GM18951 (cell line): ENCODE data around the gene GLS.

ENCODE experiments used
- POLR2A ChIP-seq: IDR thresholded peaks from 4 replicates; pipeline ENCODE4 v1.6.1; 2011; ENCODE audit warnings: mild to moderate bottlenecking; ENCODE audit not compliant: insufficient read length, insufficient read depth; ENCODE audit errors: extremely low read depth
- in situ Hi-C: fragments of 300-500 bp; cut with MboI; formaldehyde crosslinking; loops from one replicate; pipeline ENCODE4 v1.12.0; 2022; ENCODE audit warnings: low sequenced_read_pairs, mixed read lengths, inconsistent platforms; ENCODE audit not compliant: unreplicated experiment

GLS gene

DNA sequence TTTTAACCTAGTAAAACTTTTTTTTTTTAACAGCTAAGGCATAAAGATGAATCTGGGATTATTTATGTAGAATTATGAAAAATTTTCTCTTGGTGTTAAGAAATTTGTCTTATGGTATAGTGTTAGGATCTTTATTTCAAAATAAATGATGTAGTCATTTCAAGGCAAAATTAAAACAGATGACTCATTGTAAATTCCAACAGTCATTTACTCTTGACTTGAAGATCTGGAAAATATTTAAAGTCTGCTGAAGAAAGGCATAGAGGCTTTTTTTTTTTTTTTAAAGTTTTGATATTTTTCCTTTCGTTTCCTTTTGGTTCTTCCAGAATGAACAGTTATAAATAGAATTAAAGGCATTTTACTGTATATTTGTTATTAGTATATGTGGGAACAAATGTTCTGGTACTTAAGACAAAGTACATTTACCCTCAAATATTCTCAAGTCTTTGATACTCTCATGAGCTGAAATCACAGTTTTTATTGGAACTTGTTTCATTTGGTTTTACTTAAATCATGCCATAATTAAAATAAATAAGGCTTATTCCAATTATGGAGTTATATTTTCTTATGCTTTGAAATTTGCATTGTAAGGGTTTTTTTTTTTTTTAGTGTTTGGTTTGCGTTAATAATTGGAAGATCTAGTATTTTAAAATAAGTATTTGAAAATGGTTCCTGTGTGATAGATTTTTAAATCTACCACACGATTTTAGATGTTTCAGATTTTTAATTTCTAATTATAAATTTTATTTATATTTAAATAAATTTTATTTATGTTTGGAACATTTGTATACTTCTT is 29.9 kb downstream of the GLS start:
- in situ Hi-C loops = no loop called here
- no peak for TF ChIP-seq POLR2A

DNA sequence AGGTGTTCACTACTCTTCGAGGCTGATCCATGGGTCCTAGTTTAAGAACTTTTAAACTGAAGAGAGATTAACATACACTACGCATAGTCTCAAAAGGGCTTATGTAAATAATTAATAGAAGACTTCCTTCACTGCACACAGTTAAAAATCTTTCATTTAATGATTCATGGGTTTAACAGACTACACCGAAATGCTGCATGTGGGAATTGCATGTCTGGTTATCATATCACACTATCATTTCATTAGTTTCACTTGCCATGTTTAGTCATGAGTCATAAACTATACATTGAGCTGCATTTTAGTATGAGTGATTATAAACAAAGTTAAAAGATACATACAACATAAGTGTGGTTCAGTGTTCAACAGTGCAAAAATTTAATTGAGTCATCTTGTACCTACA is 31.2 kb downstream of the GLS start:
- no peak for TF ChIP-seq POLR2A
- in situ Hi-C loops = no loop called here

DNA sequence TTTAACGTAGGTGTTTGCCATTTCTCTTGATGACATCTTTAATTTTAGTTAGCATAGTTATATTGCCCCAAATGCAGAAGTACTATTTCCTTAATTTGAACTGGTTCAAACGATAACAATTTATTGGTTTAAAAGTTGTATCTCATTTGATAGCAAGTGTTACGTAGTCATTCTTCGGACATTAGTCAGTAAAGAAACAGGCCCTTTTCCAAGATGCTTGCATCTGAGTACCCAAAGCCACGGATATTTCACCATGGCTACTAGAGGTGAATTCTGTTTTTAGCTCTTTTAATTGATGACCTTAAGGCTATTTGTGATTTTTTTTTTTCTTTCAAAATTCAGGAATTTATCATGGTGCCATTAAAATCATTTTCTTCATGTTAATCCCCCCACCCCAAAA is 32.1 kb downstream of the GLS start:
- no peak for TF ChIP-seq POLR2A
- in situ Hi-C loops = no loop called here

DNA sequence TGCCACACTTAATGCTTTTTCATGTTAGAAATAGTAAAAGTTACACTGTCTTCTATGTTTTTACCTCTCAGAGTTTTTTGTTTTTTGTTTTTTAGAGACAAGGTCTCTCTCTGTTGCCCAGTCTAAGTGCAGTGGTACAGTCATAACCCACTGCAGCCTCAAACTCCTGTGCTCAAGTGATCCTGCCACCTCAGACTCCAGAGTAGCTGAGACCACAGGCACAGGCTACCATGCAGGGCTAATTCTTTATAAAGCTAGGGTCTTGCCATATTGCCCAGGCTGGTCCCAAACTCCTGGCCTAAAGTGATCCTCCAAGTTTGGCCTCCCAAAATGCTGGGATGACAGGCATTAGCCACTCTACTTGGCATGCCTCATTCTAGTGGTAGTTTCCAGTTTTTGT is 33.1 kb downstream of the GLS start:
- in situ Hi-C loops = no loop called here

DNA sequence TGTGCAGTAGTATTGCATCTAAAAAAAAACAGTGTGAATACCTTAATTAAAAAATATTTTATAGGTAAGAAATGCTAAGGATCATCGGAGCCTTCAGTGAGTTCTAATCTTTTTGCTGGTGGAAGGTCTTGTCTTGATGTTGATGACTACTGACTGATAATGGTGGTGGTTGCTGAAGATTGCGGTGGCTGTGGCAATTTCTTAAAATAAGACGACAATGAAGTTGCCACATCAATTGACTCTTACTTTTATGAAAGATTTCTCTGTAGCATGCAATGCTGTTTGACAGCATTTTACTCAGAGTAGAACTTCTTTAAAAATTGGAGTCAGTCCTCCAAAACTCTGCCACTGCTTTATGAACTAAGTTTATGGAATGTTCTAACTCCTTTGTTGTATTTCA is 36.2 kb downstream of the GLS start:
- in situ Hi-C loops = no loop called here
- TF ChIP-seq POLR2A = no peak

More for the DNA sequence above, 33.1 kb downstream of the GLS start:
- no peak for TF ChIP-seq POLR2A

DNA sequence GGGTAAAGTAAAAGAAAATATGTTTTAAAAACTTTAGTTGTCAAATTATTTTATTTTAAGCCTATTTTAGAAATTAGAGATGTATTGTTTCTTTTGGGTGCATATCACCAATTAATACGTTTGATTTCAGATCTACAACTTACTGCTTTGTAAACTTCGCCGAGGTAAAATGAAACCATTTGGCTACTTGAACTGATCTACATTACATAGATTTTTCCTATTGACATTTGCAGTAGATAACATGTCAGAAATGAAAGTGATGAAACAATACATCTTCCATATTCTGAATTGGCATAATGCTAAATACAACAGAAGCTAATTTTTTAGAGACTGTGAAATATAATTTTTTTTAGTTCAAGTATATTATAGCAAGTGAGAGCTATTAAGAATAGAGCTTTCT is 39.5 kb downstream of the GLS start:
- no peak for TF ChIP-seq POLR2A
- in situ Hi-C loops = no loop called here

DNA sequence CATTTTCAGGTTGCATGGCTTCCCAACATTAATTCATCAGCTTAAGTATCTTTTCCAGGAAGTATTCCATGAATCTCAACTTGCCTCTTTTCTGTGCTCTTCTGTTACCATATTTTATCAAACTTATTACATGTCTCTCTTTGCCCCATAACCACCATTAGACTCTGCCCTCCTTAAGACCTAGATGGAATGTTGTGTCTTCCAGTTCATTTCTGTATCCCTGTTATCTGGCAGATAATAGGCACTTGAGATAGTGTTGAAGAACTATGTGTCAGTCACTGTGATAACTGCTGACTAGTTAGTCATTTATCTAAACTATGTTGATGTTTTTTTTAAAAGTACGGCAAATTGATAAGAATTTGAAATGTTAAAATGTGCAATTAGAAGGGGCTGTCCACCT is 41.8 kb downstream of the GLS start:
- no peak for TF ChIP-seq POLR2A
- in situ Hi-C loops = no loop called here

DNA sequence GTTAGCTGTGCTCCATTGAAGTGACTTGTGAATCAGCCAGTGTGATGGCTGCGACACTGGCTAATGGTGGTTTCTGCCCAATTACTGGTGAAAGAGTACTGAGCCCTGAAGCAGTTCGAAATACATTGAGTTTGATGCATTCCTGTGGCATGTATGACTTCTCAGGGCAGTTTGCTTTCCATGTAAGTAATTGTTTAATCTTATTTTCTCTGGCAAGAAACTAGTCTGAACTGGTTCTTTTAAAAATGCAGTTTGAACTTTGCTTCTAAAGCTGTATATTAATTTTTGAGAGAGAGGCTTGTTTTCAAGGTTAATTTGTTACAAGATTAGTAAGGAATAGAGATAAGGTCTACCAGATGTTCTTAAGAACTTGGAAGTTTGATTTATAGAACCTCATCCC is 46.7 kb downstream of the GLS start:
- TF ChIP-seq POLR2A = no peak
- in situ Hi-C loops = no loop called here

DNA sequence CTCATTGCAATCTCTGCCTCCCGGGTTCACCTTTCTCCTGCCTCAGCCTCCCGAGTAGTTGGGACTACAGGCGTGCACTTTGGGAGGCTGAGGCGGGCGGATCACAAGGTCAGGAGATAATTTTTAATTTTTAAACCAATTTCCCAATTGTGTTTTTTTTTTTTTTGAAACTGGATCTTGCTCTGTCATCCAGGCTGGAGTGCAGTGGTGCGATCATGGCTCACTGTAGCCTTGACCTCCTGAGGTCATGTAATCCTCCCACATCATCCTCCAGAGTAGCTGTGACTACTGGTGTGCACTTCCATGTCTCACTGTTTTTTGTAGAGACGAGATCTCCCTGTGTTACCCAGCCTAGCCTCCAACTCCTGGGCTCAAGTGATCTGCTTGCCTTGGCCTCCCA is 49.3 kb downstream of the GLS start:
- TF ChIP-seq POLR2A = no peak
- in situ Hi-C loops = no loop called here

DNA sequence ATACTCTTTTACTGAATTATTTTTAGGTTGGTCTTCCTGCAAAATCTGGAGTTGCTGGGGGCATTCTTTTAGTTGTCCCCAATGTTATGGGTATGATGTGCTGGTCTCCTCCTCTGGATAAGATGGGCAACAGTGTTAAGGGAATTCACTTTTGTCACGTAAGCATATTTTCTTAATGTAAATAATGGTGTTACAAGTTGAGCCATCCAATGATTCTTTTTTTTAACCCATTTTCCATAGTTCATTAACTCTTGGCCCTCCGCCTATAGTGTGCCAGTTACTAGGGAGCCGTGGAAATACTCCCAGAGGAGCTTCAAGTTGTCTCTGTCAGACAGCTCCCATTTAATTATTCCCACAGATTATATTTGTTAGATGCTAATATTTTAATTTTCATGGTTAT is 49.8 kb downstream of the GLS start:
- in situ Hi-C loops = no loop called here
- no peak for TF ChIP-seq POLR2A

DNA sequence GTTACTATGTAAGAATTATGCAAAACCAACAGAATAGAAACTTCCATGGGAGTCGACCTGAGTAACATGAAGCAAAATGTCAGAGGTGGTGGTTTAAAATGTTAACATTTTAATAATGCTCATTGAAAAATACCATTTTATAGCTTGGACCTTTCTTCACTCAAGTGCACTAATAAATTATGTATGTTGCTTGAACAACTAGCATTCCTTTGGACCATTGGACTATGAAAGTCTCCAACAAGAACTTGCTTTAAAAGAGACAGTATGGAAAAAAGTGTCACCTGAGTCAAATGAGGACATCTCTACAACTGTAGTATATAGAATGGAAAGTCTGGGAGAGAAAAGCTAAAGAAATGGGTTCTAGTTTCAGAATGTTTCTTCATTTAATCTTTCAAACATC is 51.9 kb downstream of the GLS start:
- in situ Hi-C loops = no loop called here
- TF ChIP-seq POLR2A = no peak

DNA sequence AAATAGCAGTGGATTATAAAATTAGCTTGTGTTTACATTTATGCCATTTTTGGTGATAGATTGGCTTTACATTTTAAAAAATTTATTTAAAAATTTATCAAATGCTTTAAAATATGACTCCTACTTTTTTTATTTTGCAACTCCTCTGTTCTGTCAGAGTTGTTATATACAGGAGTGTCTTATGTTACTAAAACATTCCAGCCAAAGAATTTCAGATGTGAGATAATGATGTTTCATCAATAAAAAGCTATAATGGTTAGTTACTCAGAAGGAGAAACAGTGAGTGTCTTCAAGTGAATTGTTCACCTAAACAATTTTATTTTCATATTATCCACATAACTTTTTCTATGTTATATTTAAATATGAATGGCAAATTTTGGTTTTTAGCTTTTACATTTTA is 52.7 kb downstream of the GLS start:
- TF ChIP-seq POLR2A = no peak
- in situ Hi-C loops = no loop called here

DNA sequence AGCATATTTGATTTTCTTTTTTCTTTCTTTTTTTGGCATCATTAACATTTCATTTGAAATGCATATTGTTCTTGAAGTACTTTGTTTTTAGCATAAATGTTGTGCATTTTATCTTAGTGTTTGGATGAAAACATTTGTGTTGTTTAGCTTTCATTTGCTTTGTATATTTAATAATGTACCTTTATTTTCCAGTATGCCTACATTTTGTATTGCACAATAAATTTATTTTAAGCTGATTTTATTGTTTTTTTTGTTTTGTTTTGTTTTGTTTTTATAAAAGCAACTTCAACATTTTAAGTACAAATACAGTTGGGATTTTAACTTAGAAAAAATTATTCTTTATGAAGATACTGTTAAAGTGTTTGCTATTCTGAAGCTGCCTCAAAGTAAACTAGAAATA is 54.4 kb downstream of the GLS start:
- TF ChIP-seq POLR2A = no peak
- in situ Hi-C loops = no loop called here

DNA sequence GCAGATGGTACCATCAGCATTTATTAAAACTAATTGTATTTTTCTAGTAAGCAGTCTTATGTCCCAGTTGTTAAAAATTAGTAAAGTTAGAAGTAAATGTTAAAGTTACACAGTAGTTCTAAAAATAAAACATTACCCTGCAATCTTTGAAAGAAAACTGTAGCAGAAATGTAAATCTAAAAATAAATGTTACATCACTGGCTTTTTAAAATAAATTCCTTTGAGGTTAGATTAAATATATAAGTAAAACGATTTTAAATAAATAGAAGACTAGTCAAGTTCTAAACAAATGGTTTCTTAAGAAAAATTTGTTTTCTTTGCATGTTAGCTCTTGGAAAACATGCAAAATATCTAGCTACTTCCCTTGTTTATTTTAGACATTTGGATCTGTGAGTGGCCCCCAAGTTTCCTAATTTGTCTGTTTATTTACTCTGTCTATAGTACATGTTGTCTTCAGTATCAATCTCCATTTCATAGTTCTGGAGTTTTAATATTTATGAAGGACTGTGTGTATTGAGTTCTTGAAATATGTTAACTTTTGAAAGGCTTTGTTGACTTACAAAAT is 58.2 kb downstream of the GLS start:
- TF ChIP-seq POLR2A = no peak
- in situ Hi-C loops = no loop called here

DNA sequence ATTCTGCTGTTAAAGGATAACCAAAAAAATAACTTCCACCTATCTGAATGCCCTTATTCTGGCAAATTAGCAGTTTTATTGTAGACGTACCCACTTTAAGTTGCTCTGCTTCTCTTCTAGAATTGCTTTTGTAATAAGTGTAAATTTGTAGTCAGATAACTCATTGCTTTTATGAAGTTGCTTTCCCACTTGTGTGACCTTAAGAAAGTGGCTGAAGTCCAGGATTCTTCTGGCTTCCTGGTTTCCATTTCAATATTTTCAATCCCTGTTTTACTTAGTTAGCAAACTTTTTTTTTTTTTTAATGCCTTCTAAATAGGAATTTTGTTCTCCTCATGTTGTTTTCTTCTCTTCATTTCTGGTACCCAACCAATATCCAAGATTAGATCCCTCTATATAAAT is 59.8 kb downstream of the GLS start:
- in situ Hi-C loops = no loop called here
- no peak for TF ChIP-seq POLR2A

DNA sequence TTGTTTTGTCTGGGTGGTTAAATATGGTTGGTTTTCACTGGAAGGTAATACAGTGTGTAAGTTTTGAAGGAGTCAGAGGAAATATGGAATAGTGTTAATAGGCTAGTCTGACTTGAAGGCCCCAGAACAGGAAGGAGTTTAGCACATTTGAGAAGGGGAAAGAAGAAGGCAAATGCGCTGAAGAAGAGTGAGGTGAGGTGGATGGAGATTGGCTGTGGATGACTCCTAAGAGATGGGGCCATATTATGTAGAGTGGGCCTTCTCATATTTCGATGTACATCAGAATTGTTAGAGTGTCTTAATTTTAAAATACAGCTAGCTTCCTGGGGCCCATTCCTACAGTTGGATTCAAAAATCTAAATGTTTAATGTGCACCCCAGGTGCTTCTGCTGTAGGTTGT is 61.0 kb downstream of the GLS start:
- no peak for TF ChIP-seq POLR2A
- in situ Hi-C loops = no loop called here
